Activated T-helper 1 cell treated with anti-CD3 and anti-CD28 coated beads, Interleukin-2, amount 50 U/mL, for 16 hours (primary cell): ENCODE data around the gene ZNF143.
"Not testable (repeated sequence)": the region's sequence is repeated elsewhere in the genome, so short reads cannot be mapped to it uniquely, and the experiment has no call there.

ENCODE experiments used
- DNase-seq, 2 donors: peaks; one replicate each; pipeline ENCODE4 v3.0.0-alpha.2; 2020; ENCODE audit warnings: low read depth in 1 of 2, low spot score in 1 of 2

Gene ZNF143

GRCh38 chr11:9460322-9461062, at the start of gene ZNF143:
ZNF143 (plus strand) TSS chr11:9461012; CDS start chr11:9471309, 10,297 bp downstream.
- DNase-seq, result peak; percentile 99 to 100

GRCh38 chr11:9428706-9429105, 32.1 kb upstream of the ZNF143 start:
- no peak for DNase-seq

GRCh38 chr11:9438611-9439010, 22.2 kb upstream of the ZNF143 start:
- no peak for DNase-seq

- no peak for DNase-seq
These were observed 14.6 kb upstream of the ZNF143 start for GRCh38 chr11:9446230-9446629.

GRCh38 chr11:9448576-9449352, 12.0 kb upstream of the ZNF143 start:
- DNase-seq, result no peak

- not testable (repeated sequence) for DNase-seq
These were observed 8.8 kb upstream of the ZNF143 start for GRCh38 chr11:9452023-9452422.

- no peak for DNase-seq
These were observed 5.1 kb upstream of the ZNF143 start for GRCh38 chr11:9455722-9456121.

- DNase-seq, result peak in 1 of 2 donors; percentile 9
These were observed 1.0 kb upstream of the ZNF143 start for GRCh38 chr11:9459667-9460321.

- peak; percentile 54 to 64 for DNase-seq
These were observed 399 bp downstream of the ZNF143 start for GRCh38 chr11:9461063-9461759.

GRCh38 chr11:9461760-9462134, 935 bp downstream of the ZNF143 start:
- DNase-seq, result no peak

GRCh38 chr11:9462172-9462799, 1.5 kb downstream of the ZNF143 start:
- DNase-seq, result no peak

GRCh38 chr11:9462806-9463537, 2.2 kb downstream of the ZNF143 start:
- DNase-seq, result no peak

- DNase-seq, result no peak
These were observed 10.0 kb downstream of the ZNF143 start for GRCh38 chr11:9470765-9471164.

- DNase-seq, result no peak
These were observed 12.6 kb downstream of the ZNF143 start for GRCh38 chr11:9473408-9473807.

GRCh38 chr11:9479899-9480298, 19.1 kb downstream of the ZNF143 start:
- no peak for DNase-seq

GRCh38 chr11:9489080-9489765, 28.4 kb downstream of the ZNF143 start:
- DNase-seq, result no peak

- DNase-seq, result no peak
These were observed 29.6 kb downstream of the ZNF143 start for GRCh38 chr11:9490376-9490775.

- no peak for DNase-seq
These were observed 32.7 kb downstream of the ZNF143 start for GRCh38 chr11:9493492-9493891.

GRCh38 chr11:9494316-9494715, 33.5 kb downstream of the ZNF143 start:
- DNase-seq, result no peak
